HS-5 (cell line): ENCODE data around the gene ACKR2.

ENCODE experiments used
- DNase-seq: peaks from one replicate; pipeline ENCODE4 v3.0.0-alpha.2; 2012; ENCODE audit warnings: low read depth

Gene ACKR2

DNA sequence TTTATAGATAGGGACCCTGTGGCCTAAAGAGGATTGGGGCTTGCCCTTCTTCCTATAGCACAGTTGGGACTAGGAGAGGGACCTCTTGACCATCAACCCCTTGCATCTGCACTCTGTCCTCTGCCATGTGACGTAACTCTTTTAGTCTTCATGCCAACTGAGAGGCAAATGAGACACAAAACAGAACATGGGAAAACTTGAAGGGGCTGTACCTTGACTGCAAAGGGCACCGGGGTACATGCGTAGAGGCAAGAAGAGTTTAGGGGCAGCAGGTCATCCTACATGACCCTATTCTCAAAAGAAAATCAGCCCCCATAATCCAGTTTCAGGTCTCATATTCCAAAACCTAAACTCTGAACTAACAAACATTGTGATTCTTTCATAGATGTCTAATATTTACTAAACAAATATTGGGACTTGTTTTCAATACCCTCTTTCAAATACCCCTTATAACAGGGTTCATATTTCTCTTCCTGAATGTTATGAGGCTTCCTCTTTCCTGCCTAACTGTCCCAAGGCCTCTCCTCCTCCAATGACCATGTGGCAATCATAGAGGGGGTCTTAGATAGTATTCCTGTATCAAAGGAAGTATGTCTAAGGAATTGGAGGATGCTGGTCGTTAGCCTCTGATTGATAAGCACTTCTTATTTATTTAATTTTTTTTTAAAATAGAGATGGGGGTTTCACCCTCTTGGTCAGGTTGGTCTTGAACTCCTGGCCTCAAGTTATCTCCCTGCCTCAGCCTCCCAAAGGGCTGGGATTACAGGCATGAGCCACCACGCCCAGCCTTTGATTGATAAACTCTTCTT lies 20.6 kb downstream of the ACKR2 start:
- no peak for DNase-seq

DNA sequence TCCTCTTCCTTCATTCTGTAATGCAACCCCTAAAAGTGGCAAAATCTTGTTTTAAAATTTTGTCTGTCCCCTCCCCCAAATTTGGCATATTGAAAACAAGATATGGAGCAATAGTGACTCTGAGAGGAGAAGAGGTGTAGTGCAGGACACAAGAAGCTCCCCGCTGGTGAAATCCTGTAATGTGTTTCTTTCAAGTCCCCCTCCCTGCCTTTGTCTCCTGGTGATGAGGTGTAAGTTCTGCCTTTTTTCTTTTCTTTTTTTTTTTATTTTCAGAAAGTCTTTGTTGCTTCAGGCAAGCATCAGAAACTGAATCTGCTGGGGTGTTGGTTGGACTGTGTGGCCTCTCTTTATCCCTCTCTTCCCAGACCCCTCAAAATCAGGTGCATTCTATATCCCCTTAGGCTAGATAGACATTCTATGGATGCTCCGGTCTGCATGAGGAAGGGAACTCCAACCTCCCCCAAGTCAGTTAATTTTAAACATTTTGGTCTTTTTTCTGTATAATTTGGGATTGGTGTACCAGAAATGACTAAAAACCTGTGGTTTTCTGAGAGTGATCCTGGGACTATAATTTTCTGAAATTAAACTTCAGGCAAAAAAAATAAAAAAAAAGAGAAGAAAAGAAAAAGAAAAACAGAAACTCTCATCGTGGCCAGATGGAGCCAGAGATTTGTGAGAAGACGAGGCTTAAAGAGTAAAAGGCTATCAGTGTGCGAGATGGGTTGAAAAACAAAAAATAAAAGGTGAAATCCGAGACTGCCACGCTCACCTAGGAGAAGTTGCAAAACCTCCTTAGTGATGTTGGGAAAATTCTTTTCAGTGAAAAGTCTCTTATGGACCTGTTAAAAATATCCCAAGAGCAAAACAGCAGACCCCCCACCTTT lies 21.4 kb downstream of the ACKR2 start:
- no peak for DNase-seq

DNA sequence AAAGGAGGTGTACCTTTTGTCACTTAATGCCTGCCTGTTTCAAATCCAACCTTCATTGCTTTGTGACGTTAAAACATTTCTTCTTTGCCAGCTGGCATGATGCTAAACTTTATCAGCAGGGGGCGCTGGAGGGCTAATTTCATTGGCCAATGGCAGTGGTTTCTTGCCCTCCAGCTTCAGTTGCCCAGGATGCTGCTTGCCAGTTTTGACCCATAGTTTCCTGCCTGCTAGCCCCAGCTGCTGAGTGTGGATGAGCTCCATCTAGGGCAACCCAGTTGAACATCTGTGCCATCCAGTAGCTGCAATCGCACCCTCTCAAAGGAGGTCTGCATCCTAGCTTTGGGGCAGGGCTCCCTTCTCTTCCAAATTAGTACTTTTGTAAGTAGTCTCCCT lies 22.1 kb downstream of the ACKR2 start:
- no peak for DNase-seq

DNA sequence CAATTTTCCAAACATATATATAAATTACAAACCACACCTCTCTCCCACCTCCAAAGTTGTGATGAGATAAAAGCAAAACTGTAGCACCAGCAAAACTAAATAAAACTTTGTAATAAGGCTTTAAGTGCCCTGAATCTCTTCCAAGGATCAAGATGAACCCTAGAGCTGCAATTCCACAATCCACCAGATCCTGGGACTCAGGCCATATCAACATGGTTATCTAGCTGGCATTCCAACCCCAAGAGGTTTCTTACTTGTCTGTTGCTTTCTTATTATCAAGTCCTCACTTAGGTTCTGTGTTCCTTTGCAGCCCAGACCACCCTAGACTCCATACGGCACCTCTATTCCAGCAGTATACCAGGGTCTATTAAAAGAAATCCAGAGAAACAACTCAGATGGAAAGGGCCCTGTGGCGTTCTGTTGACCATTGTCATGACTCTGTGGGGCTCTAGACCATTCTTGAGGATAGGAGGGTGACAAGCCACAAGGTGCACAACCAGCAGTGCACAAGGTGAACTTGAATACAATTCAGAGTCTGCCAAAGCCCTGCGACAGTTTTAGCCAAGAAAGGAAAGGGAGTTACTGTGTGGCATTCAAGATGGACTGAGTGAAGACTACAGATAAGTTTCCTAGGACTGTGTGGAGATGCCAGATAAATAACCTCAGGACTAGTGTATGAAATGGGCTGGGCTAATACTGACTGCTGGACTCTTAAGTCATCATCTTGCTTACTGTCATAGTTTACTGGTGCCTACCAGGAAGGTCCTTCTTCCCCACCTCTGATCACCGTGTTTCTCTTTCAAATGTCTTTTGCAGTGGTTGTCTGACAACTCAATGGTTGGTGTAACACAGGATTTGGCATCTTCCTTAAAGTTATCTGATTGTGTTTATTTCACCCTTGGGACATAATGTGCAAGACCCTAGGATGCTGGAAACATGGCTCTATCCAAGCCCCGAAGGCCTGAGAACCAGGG lies 27.2 kb downstream of the ACKR2 start:
- DNase-seq = no peak

DNA sequence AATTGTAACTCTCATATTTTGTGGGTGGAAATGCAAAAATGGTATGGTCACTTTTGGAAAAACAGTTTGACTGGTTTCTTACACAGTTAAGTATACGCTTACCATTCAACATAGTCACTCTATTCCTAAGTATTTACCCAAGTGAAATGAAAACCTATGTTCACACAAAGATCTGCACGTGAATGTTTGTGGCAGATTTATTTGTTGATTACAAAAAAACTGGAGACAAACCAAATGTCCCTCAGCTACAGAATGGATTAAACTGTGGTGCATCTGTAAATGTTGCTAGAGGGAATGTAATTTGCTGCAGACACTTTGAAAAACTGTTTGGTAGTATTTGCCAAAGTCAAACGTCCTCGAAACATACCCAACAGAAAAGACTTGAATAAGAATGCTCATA lies 29.3 kb downstream of the ACKR2 start:
- DNase-seq = no peak

DNA sequence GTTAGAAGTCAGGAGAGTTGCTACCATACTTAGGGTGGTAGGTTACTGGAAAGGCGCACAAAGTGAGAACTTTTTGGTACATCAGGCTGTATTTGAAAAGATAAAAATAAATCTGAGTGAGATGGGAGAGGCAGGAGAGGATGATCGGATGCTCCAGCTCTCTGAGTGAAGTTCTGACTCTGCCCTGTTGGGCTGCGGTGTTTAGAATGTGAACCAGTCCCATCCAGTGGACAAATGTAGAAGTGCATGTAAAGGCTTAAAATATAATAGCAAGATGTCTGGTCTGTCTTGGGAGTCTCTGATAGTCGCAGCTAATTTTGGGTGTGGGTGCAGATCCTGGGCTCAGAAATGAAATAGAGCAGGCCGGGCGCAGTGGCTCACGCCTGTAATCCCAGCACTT lies 30.4 kb downstream of the ACKR2 start:
- DNase-seq = peak; percentile 39

DNA sequence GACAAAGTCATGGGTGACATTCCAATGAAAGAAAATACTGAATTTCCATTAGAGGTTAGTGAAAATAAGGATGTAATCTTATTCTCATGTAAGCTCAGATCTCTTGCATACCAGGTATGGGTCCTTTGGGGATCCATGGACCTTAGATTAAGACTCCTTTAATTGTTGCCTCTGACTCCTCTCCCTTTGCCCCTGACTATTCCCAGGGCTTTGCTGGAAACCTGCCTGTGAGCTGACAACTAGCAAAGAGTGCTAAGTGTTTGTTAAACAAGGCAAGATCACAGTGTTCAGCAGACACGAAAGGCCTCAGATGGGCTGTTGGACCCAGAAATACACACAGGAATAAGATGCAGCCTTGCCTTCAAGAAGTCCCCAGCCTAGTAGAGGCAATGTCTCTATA lies 32.1 kb downstream of the ACKR2 start:
- no peak for DNase-seq

DNA sequence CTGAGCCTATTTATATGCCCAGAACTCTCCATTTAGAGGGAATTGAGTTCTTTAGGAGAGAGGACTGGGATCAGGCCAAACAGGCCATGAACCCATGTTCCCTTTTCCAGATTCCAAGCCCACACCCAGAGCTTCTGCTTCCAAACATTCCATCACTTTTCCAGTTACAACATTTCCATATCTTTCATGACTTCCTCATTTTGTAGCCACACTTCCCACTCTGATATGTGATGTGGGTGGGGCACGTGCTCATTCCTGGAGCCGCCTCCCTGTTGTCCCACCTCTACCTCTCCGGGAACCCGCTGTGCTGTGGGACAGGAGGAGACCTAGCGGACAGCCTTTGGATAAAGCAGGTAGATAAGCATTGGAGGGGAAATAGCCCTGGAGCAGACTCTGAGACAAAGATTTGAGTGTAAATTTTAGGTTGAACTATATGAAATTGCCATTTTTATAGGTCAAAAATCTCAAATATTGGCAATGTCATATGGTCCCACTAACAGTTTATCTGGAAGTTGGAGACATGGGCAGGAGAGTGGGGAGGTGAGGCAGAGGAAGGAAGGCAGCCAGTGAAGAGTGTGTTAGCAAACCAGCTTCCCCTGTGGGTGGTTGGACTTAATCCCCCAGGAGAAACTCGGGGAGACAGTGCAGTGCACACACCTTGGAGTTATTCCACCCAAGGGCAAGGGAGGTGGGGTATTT lies 34.6 kb downstream of the ACKR2 start:
- no peak for DNase-seq

DNA sequence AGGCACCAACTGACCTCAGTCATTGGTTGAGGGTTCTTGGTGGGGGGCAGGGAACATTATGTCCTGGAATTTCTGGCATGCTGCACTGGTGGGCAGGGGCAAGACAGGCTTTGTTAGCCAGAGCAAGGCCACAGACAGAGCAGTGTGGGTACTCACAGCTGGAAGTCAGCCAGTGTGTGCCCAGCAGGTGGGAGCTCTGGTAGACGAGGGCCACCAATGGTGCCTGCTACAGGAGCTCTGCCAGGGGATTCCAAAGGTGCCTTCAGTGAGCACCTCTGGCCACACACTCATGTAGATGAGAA lies 35.1 kb downstream of the ACKR2 start:
- no peak for DNase-seq

DNA sequence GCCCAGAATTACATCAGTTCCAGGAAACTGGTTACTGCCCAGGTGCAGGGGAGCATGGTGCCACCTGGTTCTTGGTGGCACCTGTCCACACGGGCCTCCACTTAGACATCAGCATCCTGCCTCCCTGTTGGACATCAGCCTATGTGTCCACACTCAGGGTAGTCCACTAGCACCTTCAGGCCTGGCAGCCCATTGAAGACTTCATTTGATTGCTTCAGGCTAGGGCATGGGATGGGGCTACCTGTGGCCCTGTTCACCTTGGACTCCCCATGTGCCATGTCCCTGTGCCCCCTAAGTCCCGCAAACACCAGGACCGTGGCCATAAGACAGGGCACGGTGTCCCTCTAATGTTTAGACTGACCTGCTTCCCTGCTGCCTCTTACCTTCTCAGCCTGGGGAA lies 35.6 kb downstream of the ACKR2 start:
- DNase-seq = no peak

DNA sequence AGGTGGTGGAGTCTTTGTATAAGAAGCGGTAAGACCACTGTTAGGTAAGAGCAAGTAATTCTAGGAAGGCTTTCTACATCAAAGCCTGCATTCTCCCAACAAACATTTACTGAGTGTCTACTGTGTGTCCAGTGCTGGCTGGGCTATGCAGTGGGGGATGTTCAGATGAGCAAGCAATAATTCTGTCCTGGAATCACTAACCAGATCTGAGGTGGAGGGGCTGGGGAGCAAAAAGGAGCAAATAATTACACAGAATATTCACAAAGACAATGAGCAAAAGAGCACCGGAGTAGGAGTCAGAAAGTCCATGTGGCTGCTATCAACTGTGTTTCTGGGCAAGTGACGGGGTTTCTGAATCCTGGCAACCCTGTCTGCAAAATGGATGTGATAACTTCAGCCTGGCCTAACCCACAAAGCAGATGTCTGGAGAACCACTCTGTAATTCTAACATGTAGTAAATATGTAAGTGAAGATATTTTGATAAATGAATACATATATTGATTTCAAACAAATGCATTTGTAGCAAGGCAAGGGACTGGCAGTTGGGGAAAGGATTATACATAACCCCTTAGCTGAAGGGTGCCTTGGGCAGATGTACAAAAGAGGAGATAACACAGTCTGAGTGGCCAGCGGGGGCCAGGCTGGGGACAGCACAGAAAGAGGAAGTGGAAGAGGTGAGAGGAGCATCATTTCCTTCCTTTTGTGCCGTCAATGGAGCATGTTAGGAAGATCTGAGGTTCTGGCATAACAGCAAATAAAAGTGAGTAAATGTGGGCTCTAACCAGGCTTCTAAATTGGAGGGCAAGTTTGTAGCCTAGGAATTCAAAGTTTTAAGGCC lies 37.7 kb downstream of the ACKR2 start:
- no peak for DNase-seq

DNA sequence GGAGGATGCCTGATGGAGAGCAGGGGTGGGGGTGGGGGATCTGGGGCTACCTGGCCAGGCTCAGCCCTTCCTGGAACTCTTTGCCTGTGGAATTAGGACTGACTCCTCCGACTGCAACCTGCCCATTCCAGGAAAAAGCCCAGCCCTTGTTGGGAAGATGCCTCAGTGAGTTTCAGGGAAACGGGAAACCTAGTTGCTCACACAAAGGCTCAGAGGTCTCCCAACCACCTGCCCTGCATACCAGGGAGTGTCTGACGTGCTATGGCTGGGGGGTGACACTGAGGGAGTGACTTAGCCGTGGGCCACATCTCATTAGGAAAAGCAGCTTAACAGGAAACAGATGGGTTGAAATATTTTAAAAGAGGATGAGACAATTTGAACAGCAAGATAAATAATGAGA lies 38.5 kb downstream of the ACKR2 start:
- no peak for DNase-seq

DNA sequence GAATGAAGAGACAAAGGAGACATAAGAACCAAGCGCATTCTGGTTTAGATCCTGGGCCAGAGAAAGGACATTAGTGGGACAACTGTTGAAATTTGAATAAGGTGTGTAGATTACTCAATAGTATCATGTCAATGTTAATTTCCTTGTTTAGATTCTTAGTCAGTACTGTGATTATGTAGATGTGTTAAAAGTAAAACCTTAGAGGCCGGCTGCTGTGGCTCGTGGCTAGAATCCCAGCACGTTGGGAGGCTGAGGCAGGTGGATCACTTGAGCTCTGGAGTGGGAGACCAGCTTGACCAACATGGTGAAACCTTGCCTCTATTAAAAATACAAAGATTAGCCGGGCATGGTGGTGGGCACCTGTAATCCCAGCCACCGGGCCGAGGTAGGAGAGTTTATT lies 39.8 kb downstream of the ACKR2 start:
- no peak for DNase-seq

DNA sequence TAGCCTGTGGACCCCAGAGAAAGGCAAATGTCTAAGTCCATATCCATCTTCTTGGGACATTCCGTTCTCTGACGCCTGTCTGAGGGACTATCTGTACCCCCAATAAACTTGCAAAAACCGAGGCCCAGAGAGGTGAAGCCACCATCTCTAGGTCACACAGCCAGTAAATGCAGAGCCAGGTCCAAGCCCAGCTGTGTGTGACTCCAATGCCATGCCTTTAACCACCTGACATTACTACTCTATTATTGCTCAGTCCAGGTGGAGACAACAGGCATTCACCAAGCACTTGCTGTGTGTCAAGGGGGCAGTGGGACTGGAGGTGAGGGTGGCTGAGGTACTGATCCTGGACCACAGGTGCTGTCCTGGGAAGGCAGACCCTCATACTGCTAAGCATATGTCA lies 41.0 kb downstream of the ACKR2 start:
- DNase-seq = no peak

DNA sequence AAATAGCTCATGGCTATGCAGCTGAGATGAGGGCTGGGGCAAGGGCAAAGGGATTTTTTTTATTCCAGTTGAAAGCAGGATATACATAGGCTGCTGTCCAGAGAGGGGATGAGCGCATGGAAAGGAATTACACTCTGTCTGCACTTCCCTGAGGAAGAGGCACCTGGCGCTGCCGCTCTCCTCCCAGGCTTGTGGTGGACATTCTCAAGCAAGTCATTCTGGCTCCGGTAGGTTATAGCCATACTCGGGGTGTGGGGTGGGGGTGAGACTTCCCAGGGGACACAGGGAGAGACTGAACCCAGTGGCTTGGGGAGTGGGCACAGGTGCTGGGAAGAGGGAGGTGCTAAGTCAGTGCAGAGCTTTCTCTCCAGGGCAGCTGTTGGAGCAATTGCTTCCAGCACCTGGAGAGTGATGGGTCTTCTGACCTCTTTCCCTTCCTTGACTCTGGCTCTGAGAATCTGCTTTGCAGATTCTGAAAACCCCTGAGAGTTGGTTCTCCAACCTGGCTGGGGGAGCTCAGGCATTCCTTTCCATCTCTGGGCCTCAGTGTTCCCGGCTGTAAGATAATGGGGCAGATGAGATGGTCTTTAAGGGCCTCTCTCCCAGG lies 42.1 kb downstream of the ACKR2 start:
- no peak for DNase-seq

DNA sequence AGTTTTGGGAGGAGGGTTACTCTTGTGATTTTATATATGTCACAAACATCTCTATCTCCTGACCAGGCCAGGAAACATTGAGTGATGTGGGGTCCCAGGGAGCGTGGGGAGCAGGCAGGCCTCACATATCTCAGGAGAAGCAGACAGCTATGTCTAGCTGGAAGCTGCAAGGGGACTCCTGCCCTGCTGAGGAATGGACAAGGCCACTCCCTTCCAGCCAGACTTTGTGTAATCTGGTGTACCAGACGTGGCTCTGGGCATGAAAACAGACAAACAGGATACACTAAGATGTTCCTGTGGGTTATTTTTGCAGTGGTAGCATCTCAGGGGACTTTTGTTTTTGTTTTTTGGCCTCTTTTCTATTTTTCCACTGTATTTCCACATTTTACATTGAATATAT lies 43.2 kb downstream of the ACKR2 start:
- DNase-seq = no peak

DNA sequence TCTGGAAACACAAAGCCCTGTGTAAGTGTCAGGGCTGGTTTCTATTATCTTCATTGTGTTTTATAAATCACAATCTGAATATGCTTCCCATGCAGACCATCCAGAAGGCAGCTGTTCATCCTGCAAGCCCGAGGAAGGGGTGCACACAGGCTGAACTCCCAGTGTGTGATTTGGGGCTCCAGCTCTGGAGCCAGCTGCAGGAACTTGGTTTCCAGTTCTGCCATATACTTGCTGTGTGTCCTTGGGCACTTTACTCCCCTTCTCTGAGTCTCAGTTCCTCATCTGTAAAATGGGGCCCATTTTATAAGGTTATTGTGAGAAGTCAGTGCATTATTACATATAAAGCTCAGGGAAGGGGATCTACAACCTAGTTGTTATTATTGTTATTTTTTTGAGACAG lies 43.8 kb downstream of the ACKR2 start:
- no peak for DNase-seq

DNA sequence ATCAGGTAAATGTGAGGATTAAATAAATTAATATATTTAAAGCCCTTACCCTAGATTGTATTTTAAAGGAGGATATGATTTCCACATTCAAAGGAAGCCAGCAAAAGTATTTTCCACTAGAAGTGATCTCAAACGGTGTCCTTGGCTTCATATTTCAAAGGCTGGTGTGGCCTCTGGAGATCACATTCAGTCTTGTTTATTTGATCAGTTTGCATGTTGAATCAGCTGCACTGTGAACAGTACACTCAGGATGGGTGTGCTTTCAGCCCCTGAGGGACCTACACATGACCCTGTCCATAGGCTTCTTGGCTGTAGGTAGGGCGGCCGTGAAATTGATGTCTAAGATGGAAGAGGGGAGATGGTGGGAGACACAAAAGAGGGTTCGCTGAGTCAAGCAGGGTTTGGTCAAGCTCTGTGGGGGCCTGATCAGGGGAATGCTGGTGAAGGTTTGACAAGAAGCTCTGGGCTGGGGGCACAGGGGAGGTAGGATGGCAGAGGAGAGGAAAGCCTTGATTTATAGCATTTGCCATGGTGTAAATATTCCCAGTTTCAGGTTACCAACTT lies 44.6 kb downstream of the ACKR2 start:
- no peak for DNase-seq

DNA sequence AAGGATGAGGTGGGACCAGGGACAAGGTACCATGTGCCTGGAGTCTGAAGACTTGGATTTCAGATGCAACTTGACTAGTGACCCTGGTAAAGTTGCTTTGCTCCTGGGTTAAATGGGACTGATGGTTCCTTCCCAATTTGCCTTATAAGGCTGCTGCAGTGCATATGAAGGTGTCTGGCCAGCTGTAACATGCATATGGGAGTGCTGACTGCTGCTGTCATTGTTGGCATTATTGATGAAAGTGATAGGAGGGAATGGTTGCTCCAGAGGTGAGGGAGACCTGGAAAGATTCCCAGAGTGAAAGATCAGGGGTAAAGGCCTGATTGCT lies 45.9 kb downstream of the ACKR2 start:
- no peak for DNase-seq
